HepG2 (cell line): ENCODE data around the gene SLC48A1. TPM values are rescaled to one million over a fixed set of nuclear protein-coding genes. Genes with fewer than 3 reads are reported as not detected.

Experiments used
- ATAC-seq: fragments of 200-7000 bp; cut with Tn5 transposase; 3 replicates; pipeline ENCODE4 v1.9.1; 2020; ENCODE audit warnings: mild to moderate bottlenecking, moderate library complexity
- BruUV-seq: library from RNA; stranded (reverse); fragments of 400-500 nt; replicated peaks from 2 replicates; lab custom pipeline; 2021; lab: Mats Ljungman, UMichigan
- CTCF ChIA-PET: fragments of 300-600 bp; formaldehyde crosslinking; extraction: SDS; loops from one replicate; lab custom pipeline; 2021; ENCODE audit warnings: low total read pairs, inconsistent platforms, low intra/inter-chr PET ratio; lab: Yijun Ruan, JAX
- POLR2A ChIA-PET: fragments of 350-600 bp; sonication (Branson Sonifier 250); formaldehyde crosslinking; loops from one replicate; lab custom pipeline; 2020; ENCODE audit warnings: antibody characterized with exemption, inconsistent platforms; lab: Yijun Ruan, JAX
- DNase-seq: peaks from one replicate; pipeline ENCODE4 v3.0.0-alpha.2; 2015; ENCODE audit warnings: low spot score
- FAIRE-seq: peaks from 3 replicates; lab custom pipeline; 2011; peaks lifted over from hg19 to GRCh38; lab: Jason Lieb, UNC
- H2AFZ ChIP-seq: one replicate; pipeline ENCODE4 v1.6.1; 2011; ENCODE audit warnings: low read length, inconsistent platforms
- H3K27ac ChIP-seq: fragments of 300-600 bp; 3 replicates; pipeline ENCODE4 v1.8.0; 2011; ENCODE audit warnings: mixed run types, mild to moderate bottlenecking, mixed read lengths, low read length, inconsistent platforms; ENCODE audit not compliant: insufficient read depth; ENCODE audit errors: extremely low read length
- H3K27me3 ChIP-seq, 2 experiments: fragments of 200-600 bp in 1 of 2; 2 replicates in 1 of 2; 3 replicates in 1 of 2; pipeline versions ENCODE4 v1.6.0 to v1.8.0; 2011; ENCODE audit warnings: low read length in 2 of 2, mild to moderate bottlenecking in 2 of 2, moderate library complexity in 2 of 2, inconsistent platforms in 1 of 2; ENCODE audit not compliant: insufficient read depth in 2 of 2, control insufficient read depth in 1 of 2
- H3K36me3 ChIP-seq, 2 experiments: fragments of 200-600 bp in 1 of 2; replicated peaks in 1 of 2; 2 replicates in 1 of 2; 3 replicates in 1 of 2; pipeline versions ENCODE4 v1.5.1 to v1.8.0; 2011; ENCODE audit warnings: low read length in 2 of 2, inconsistent platforms in 1 of 2; ENCODE audit not compliant: insufficient read depth in 2 of 2, control insufficient read depth in 1 of 2
- H3K4me1 ChIP-seq: 2 replicates; pipeline ENCODE4 v1.5.1; 2012; ENCODE audit warnings: low read length, inconsistent platforms; ENCODE audit not compliant: insufficient read depth
- H3K4me2 ChIP-seq: 2 replicates; pipeline ENCODE4 v1.6.0; 2011; ENCODE audit warnings: low read depth, low read length, inconsistent platforms
- H3K4me3 ChIP-seq, 3 experiments: fragments of 200-600 bp in 1 of 3; sonication (generic), shearing (Covaris generic) in 1 of 3; replicated peaks in 1 of 3; 2 replicates each; pipeline ENCODE4 v1.5.1; 2011 to 2016; ENCODE audit warnings: low read length in 3 of 3, inconsistent platforms in 2 of 3, low read depth in 2 of 3, mild to moderate bottlenecking in 2 of 3, control low read depth in 1 of 3, mixed read lengths in 1 of 3; ENCODE audit not compliant: insufficient read depth in 1 of 3
- H3K79me2 ChIP-seq: one replicate; pipeline ENCODE4 v1.6.1; 2011; ENCODE audit warnings: low read length, inconsistent platforms; ENCODE audit not compliant: insufficient read depth
- H3K9ac ChIP-seq: 2 replicates; pipeline ENCODE4 v1.6.0; 2011; ENCODE audit warnings: mild to moderate bottlenecking, low read depth, low read length, inconsistent platforms; ENCODE audit not compliant: insufficient read depth
- H3K9me3 ChIP-seq: 2 replicates; pipeline ENCODE4 v1.5.1; 2012; ENCODE audit warnings: mild to moderate bottlenecking, low read length
- H4K20me1 ChIP-seq: 2 replicates; pipeline ENCODE4 v1.6.0; 2011; ENCODE audit warnings: inconsistent platforms, mild to moderate bottlenecking, low read length, moderate library complexity; ENCODE audit not compliant: insufficient read depth
- KMT2B ChIP-seq: IDR thresholded peaks from 2 replicates; pipeline ENCODE4 v1.6.1; 2016; ENCODE audit warnings: missing genetic modification reagents, missing compliant biosample characterization
- LCORL ChIP-seq, 2 experiments: fragments of 450-650 bp in 1 of 2; sonication (generic) in 1 of 2; formaldehyde crosslinking in 1 of 2; IDR thresholded peaks; 2 replicates each; pipeline versions ENCODE4 v1.5.0 to v1.6.1; 2017 to 2020; ENCODE audit warnings: antibody characterized with exemption in 1 of 2, missing genetic modification reagents in 1 of 2
- NFE2L1 ChIP-seq: sonication (generic); formaldehyde crosslinking; IDR thresholded peaks from 2 replicates; pipeline ENCODE4 v1.4.0; 2020; ENCODE audit warnings: missing genetic modification reagents, mild to moderate bottlenecking, borderline replicate concordance
- SMYD3 ChIP-seq: sonication (generic); formaldehyde crosslinking; IDR thresholded peaks from 2 replicates; pipeline ENCODE4 v1.8.1; 2023; ENCODE audit warnings: mild to moderate bottlenecking, missing genetic modification reagents
- ZBTB8A ChIP-seq: sonication (generic); formaldehyde crosslinking; IDR thresholded peaks from 2 replicates; pipeline ENCODE4 v1.4.0; 2020; ENCODE audit warnings: mild to moderate bottlenecking, low read depth, missing genetic modification reagents, borderline replicate concordance
- ZNF329 ChIP-seq: sonication (generic); formaldehyde crosslinking; IDR thresholded peaks from 2 replicates; pipeline ENCODE4 v1.9.0; 2021; ENCODE audit warnings: low read depth, mild to moderate bottlenecking, missing genetic modification reagents
- ZNF335 ChIP-seq: sonication (generic); formaldehyde crosslinking; IDR thresholded peaks from 2 replicates; pipeline ENCODE4 v1.4.0; 2020; ENCODE audit warnings: missing genetic modification reagents
- ZNF33A ChIP-seq: sonication (generic); formaldehyde crosslinking; IDR thresholded peaks from 2 replicates; pipeline ENCODE4 v1.5.1; 2020; ENCODE audit warnings: missing genetic modification reagents, mild to moderate bottlenecking, moderate library complexity, borderline replicate concordance
- ZNF614 ChIP-seq: IDR thresholded peaks from 2 replicates; pipeline ENCODE4 v1.6.1; 2018; ENCODE audit warnings: missing biosample characterization, missing genetic modification reagents, inconsistent platforms, borderline replicate concordance
- ZZZ3 ChIP-seq: sonication (generic); formaldehyde crosslinking; IDR thresholded peaks from 2 replicates; pipeline ENCODE4 v1.4.0; 2020; ENCODE audit warnings: missing genetic modification reagents, mild to moderate bottlenecking, borderline replicate concordance
- WGBS: methylation state at CpG from one replicate; pipeline ENCODE4 v1.1.6; 2017; ENCODE audit warnings: low lambda C conversion rate; 5-methylcytosine and 5-hydroxymethylcytosine counted together
- in situ Hi-C: cut with HindIII; loops from 2 replicates; pipeline ENCODE4 v1.10.0; 2017; ENCODE audit warnings: low pct_unique_long_range_greater_than_20kb; ENCODE audit not compliant: extremely low pct_ligation_motif_present
- intact Hi-C: fragments of 100-400 bp; cut with micrococcal nuclease; formaldehyde crosslinking; loops from one replicate; pipeline ENCODE4 v1.10.0; 2022; ENCODE audit not compliant: unreplicated experiment
- polyA plus RNA-seq, 8 experiments: library from polyadenylated mRNA; depleted of rRNA in 3 of 8; stranded (reverse) in 7 of 8; unstranded in 1 of 8; fragments of >200 nt; fragmentation: Illumina TruSeq in 4 of 8; extraction: Trizol in 4 of 8; gene quantifications; 2 replicates each; pipeline versions ENCODE4 v1.2.1 to v1.2.3, GENCODE V29; 2011 to 2016; ENCODE audit warnings: low read depth in 4 of 8, missing spikeins in 1 of 8, mixed read lengths in 1 of 8; ENCODE audit not compliant: insufficient read depth in 1 of 8
- total RNA-seq, 5 experiments: library from RNA; depleted of rRNA; stranded (reverse); fragments of >200 nt; fragmentation: Illumina TruSeq; extraction: Trizol; gene quantifications; 2 replicates each; pipeline ENCODE4 v1.2.3, GENCODE V29; 2016; ENCODE audit warnings: low read depth in 1 of 5
- TF ChIP-seq, protein P1 (sequence below): sonication (generic); formaldehyde crosslinking; IDR thresholded peaks from 2 replicates; pipeline ENCODE4 v1.4.0; 2020; ENCODE audit warnings: missing genetic modification reagents
- TF ChIP-seq, protein P2 (sequence below): sonication (generic); formaldehyde crosslinking; IDR thresholded peaks from 2 replicates; pipeline ENCODE4 v1.4.0; 2020; ENCODE audit warnings: missing genetic modification reagents, borderline replicate concordance
- TF ChIP-seq, protein P3 (sequence below): sonication (generic); formaldehyde crosslinking; IDR thresholded peaks from 2 replicates; pipeline ENCODE4 v1.8.1; 2023; ENCODE audit warnings: missing genetic modification reagents, inconsistent platforms, borderline replicate concordance

Gene SLC48A1
- total and polyA plus RNA-seq, 2 of the 13 experiments (the other 11 are each of a cell fraction or from before 2014, with no cell fraction given): 2.2 to 3.7 TPM

DNA sequence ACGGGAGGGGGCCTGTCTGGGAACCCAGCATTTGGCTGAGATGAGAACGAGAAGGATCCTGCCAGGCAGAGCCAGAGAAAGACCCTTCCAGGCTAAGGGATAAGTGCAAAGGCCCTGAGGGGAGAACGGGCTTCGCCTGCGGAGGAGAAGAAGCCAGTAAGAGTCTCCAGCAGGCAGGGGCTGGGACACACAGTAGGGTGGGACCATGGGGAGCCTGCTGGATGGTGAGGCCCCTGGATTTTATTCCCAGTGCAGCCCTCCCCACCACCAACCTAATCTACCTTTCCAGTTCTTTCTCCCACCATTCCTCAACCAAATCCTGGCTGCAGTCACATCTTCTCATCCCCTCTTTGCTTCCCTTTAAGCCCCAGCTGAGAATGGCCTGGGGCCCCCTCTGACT, 27.0 kb upstream of the SLC48A1 start:
- H3K4me3 ChIP-seq: no peak overlapping the region
- no peaks in the 10 kb centered on the region for H4K20me1 ChIP-seq
- H3K27ac ChIP-seq: no peak overlapping the region
- H3K36me3 ChIP-seq: no peaks in the 10 kb centered on the region
- H3K79me2 ChIP-seq: no peaks in the 10 kb centered on the region
- ChIA-PET CTCF (no interaction called here), POLR2A (no interaction called here)
- no peak for ATAC-seq
- peaks cover 18 to 59% of the 10 kb centered on the region in 2 experiments; a peak in 4 of 5 replicates for H3K27me3 ChIP-seq
- H3K9ac ChIP-seq: no peak overlapping the region
- no peak overlapping the region for H3K4me2 ChIP-seq
- TF ChIP-seq, protein P1, sequence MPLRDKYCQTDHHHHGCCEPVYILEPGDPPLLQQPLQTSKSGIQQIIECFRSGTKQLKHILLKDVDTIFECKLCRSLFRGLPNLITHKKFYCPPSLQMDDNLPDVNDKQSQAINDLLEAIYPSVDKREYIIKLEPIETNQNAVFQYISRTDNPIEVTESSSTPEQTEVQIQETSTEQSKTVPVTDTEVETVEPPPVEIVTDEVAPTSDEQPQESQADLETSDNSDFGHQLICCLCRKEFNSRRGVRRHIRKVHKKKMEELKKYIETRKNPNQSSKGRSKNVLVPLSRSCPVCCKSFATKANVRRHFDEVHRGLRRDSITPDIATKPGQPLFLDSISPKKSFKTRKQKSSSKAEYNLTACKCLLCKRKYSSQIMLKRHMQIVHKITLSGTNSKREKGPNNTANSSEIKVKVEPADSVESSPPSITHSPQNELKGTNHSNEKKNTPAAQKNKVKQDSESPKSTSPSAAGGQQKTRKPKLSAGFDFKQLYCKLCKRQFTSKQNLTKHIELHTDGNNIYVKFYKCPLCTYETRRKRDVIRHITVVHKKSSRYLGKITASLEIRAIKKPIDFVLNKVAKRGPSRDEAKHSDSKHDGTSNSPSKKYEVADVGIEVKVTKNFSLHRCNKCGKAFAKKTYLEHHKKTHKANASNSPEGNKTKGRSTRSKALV (CRISPR knock-in tag): no peak
- TF ChIP-seq ZBTB8A (no peak), LCORL (IDR thresholded peaks at IDR 0.05) (no peak), LCORL (CRISPR knock-in tag; IDR thresholded peaks at IDR 0.05) (no peak), ZNF335 (CRISPR knock-in tag) (no peak), ZNF614 (CRISPR knock-in tag) (no peak), ZZZ3 (CRISPR knock-in tag) (no peak), KMT2B (CRISPR knock-in tag) (no peak), ZNF329 (no peak), ZNF33A (CRISPR knock-in tag) (no peak), NFE2L1 (CRISPR knock-in tag) (no peak), SMYD3 (no peak)
- TF ChIP-seq, protein P2, sequence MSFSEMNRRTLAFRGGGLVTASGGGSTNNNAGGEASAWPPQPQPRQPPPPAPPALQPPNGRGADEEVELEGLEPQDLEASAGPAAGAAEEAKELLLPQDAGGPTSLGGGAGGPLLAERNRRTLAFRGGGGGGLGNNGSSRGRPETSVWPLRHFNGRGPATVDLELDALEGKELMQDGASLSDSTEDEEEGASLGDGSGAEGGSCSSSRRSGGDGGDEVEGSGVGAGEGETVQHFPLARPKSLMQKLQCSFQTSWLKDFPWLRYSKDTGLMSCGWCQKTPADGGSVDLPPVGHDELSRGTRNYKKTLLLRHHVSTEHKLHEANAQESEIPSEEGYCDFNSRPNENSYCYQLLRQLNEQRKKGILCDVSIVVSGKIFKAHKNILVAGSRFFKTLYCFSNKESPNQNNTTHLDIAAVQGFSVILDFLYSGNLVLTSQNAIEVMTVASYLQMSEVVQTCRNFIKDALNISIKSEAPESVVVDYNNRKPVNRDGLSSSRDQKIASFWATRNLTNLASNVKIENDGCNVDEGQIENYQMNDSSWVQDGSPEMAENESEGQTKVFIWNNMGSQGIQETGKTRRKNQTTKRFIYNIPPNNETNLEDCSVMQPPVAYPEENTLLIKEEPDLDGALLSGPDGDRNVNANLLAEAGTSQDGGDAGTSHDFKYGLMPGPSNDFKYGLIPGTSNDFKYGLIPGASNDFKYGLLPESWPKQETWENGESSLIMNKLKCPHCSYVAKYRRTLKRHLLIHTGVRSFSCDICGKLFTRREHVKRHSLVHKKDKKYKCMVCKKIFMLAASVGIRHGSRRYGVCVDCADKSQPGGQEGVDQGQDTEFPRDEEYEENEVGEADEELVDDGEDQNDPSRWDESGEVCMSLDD (CRISPR knock-in tag): no peak
- TF ChIP-seq, protein P3, sequence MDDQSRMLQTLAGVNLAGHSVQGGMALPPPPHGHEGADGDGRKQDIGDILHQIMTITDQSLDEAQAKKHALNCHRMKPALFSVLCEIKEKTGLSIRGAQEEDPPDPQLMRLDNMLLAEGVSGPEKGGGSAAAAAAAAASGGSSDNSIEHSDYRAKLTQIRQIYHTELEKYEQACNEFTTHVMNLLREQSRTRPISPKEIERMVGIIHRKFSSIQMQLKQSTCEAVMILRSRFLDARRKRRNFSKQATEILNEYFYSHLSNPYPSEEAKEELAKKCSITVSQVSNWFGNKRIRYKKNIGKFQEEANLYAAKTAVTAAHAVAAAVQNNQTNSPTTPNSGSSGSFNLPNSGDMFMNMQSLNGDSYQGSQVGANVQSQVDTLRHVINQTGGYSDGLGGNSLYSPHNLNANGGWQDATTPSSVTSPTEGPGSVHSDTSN (CRISPR knock-in tag): no peak
- DNase-seq: no peak
- intact Hi-C loops: no loop called here
- 20% methylated on average over 3 of the region's 5 CpGs for WGBS
- BruUV-seq: no TSS peak
- H2AFZ ChIP-seq: no peak overlapping the region
- in situ Hi-C loops: no loop called here
- no peak for FAIRE-seq
- H3K4me1 ChIP-seq: peaks cover 18% of the 10 kb centered on the region
- no peaks in the 10 kb centered on the region for H3K9me3 ChIP-seq
